NCI-H2196 (cell line): ENCODE results near the gene SLC24A3.

ENCODE experiments used
- DNase-seq: peaks from one replicate; lab custom pipeline; 2025; ENCODE audit not compliant: unreplicated experiment; lab: John Stamatoyannopoulos, UW

SLC24A3 gene

DNA sequence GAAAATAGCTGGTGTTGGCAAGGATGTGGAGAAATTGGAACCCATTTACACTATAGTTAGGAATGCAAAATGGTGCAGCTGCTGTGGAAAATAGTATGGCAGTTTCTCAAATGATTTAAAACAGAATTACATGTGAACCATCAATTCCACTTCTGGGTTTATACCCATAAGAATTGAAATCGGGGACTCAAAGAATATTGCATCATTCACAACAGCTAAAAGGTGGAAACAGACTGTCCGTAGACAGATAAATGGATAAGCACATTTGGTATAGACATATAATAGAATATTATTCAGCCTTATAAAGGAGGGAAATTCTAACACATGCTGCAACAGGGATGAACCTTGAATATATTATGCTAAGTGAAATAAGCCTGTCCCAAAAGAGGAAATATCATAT is 355.7 kb downstream of the SLC24A3 start:
- DNase-seq: no peak

DNA sequence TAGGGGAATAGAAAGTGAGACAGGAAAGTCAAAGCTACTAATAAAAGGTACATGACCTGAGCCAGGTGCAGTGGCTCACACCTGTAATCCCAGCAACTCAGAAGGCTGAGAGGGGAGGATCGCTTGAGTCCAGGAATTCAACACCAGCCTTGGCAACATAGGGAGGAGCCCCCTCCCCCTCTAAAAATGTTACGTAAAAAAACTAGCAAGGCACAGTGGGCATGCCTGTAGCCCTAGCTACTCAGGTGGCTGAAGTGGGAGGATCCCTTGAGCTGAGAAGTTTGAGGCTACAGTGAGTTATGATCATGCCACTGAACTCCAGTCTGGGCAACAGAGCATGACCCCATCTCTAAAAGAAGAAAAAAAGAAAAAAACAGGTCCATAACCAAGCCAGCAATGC is 359.6 kb downstream of the SLC24A3 start:
- no peak for DNase-seq

- no peak for DNase-seq
These were observed 365.2 kb downstream of the SLC24A3 start for GRCh38 chr20:19577692-19578091.

DNA sequence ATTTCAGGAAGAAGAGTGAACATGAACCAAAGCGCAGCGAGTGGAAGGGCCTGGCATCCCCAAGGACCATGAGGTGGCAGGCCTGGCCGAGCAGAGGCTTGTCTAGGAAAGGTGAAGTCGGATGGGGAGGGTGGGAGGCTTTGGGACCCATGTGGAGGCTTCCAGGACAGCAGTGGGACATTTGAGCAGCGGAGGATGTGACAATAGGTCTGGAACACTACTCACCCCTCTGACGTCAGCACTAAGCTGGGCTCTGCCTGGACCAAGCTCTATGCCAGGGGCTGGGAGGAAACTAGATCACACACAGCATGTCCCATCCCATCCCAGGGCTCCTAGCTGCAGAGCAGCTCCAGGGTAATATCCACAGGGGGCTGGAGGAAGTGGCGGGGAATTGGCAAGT is 370.3 kb downstream of the SLC24A3 start:
- DNase-seq: no peak

- DNase-seq: peak; percentile 84
These were observed 371.2 kb downstream of the SLC24A3 start for GRCh38 chr20:19583532-19584175.

DNA sequence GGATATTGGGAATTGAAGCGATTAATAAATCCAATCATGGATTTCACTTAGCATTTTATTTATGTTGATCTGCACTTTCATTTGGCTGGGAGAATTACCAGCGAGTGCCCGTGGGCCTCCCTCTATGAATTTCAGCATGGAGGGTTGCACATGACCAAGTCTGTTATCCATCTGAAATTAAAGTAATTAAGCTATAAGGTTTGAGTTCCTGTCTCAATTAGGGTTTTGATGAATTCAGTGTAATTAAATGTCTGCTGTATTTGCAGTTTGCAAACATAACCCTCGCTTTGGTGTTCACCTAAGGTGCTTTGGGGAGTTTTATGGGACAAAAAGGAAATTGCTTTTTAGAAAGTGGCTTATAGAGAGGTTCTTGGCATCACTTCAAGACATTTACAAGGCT is 375.8 kb downstream of the SLC24A3 start:
- DNase-seq: no peak

DNA sequence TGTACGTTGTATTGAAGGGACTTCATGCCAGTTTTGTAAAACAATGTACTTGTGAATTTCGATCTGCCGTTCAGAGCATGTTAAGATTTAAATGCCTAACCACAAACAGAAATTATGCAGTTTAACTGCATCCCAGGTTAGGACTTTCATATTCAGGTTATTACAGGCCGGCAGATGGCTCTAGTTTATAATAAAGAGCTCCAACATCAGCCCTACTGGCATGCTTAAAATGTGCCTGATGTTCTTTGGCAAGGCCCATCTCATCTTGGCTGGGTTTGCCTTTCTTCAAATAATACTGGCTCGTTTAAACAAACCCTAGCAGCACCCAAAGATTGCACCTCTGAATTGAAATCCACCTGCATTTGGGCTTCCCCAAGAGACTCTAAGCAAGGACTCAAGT is 376.3 kb downstream of the SLC24A3 start:
- peak; percentile 50 for DNase-seq

DNA sequence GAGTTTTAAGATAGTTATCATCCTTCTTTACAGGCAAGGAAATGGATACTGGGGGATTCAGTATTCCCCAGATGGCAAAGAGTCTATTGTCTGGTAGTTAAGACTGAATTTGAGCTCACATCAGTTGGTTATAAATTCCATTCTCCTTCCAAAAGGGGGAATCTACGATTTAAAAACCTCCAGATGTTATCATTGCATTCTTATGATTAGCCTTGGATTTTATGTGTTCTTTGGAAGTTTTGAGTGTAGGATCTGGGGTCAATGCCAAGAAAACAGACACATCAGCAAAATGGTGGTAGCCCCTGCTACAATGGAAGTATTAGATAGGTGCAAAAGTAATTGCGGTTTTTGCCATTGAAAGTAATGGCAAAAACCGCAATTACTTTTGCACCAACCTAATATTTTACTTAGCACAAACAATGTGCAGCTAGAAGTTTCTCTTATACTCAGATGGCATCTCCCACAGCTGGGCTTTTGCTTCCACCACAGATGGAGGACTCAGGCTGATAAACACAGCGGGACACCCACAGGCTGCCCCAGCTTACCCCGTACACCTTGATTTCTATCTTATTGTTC is 377.4 kb downstream of the SLC24A3 start:
- no peak for DNase-seq

DNA sequence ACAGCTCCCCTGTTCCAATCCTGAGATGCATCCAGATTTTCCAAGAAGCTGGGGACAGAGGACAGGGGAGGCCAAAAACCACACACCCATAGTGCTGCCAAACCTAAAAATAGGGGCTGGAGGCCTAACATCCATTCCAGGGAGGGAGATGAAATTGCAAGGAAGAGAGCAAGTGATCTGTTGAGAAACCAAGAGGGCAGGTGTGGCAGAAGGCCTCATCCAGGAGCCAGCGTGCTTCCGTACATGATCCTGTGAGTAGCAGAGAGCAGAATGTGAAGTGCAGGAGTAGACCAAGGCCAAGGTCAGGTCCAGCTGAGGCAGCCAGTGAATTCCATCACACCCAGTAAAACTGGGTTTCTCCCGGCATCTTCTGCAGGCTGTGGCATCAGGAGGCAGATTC is 377.9 kb downstream of the SLC24A3 start:
- DNase-seq: no peak

DNA sequence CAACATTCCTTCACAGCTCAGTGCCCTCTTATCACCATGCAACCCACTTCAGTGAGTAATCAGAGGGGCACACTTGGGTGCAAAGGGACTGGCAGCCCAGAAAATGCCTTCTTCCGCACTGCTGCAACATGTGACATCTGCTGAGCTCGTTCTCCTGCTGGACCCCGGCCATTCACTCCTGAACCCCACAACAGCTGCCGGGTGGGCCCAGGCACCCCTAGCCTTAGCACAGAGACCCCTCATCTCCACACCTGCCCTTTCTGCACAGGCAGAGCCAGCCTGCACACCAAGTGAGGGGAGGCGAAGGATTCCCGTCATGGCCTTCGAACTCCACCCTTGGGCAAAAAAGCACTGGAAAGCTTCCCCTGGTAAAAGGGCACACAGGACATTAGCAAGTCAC is 381.3 kb downstream of the SLC24A3 start:
- DNase-seq: no peak

DNA sequence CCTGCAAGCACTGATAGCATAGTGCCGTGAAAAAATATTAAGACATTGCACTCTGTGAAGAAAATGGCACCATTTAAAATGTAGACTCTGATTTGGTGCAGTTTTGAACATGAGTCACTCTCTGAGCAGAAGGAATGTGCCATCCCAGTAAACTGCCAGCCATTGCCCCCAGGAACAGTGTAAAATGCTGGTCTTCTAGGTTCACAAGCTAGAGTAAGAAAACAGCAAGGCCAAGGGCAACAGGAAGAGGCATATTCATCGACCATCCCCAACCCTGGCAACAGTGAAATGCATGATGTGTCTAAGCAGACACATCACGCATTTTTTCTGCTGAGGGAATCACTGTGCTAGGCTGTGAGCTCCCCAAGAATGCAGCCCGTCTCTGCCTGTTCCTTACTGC is 382.5 kb downstream of the SLC24A3 start:
- DNase-seq: no peak

DNA sequence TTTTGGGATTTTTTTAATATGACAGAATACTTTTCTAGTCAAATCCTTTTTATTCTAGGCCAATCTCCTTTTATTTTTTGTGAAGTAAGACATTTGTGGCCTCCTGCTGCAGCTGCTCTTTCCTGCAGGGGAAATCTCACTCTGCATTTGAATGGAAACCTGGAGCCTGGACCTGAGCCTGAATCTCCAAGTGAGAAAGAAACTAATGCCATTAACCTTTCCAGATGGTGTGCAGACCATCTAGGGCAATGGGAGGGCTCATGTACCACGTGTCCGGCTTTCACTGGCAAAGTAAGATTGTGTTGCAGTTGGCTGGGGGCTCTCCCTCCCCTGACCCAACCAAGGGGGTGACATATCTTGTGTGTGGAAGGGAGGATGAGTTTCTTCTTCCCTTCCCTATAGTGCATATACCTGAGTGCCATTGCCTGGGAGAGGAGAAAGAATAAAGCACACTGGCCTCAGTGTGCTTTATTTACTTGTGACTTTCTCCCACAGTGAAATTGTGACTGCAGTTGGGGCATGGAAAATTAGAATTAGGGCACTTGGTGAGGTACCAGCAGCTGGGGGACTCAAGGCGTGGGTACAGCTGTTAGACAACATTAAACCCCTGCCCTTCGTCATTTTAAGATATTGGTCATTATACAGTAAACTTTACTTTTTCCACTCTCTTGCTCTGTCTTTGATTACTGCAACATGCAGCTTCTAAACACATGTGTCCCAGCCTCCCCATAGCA is 385.8 kb downstream of the SLC24A3 start:
- DNase-seq: no peak

DNA sequence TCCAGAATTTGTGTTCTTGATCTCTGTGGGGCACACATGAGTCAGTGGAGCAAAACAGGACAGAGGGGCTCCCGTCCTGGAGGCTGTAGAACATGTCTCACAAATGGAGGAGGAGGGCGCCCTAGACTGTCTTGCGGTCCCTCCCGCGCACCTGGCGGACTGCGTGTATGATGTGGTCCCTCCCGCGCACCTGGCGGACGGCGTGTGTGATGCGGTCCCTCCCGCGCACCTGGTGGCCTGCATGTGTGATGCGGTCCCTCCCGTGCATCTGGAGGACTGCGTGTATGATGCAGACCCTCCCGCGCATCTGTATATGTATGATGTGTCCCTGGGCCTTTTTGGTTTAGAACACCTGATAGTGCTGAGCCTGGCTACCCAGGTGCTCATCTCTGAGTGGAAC is 386.8 kb downstream of the SLC24A3 start:
- no peak for DNase-seq

DNA sequence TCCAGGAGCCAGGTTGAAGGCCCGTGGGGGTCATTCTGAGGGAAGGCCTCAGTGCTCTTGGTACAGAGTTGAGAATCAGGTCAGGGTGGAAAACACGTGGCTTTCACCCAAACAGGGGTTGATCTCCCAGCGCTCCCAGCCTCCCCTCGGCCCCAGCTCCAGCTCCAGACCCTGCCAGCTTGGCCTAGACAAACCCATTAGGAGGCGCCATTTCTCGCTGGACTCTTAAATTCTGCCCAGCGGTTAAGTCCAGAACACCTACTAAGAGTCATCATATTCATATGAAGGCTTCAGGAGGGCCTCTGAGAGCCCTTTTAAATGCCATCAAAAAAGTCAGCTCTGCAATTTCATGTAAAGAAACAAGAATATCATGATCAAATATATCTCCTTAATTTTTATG is 387.6 kb downstream of the SLC24A3 start:
- no peak for DNase-seq

DNA sequence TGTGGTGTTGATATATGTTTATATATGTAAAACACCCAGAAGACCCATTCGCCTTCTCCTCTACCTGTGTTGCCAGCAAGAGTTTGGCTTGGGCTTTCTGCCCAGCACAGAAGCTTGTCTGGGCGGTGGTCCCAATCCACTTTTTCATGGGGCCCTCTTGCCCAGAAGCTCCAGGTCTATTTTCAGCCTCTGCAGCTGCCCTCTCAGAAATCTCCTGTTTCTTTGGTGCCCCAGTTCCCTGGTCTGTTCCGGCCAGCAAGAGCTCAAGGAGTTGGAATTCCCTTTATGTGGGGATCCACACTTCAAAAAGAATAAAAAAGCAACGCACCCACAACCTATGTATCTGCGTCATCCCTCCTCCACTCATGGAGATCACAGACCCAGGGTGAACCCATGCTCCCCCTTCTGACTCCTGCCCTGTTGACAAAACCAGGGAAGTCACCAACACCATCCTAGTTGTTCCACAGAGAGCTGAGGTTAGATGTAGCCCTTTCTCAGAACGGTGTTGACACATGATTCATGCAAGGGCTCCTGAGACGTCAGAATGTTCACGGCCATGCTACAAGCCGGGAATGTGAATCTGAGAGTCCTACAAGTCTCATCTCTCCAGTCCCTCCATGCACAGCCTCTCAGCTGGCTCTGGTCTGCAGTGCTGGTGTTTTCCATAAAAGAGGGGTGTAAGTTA is 388.8 kb downstream of the SLC24A3 start:
- no peak for DNase-seq

DNA sequence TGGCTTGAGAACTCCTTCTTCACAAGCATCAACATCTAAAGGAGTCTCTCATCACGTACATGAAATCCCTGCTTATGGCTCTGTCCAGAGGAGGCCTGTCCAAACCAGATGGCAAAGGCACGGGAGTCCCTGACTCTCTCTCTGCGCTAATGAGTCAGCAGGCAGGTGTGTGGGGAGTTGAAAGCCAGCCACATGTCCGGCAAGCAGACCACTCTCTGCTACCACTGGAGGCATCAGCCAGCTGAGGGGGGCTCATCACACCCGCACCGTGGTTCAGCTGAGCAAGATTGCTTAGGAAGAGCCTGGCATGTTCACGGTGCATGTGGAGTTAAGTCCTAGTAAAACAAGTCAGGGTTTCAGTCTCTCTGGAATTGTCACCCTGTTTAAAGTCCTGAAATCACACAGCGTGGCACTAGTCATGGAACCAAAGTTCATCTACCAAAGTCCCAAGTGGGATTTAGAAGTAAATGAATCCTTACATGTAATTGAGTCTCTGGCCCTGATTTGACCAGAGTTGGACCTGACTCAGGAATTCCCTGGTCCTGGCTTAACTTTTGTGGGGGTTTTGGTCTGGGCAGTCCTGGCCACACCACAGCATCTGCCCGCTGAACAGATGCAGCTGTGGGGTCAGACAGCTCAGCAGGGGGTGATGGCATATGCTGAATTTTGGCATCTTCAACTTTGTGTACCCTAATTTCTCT is 390.4 kb downstream of the SLC24A3 start:
- peak; percentile 28 for DNase-seq

- DNase-seq: peak; percentile 58
These were observed 390.9 kb downstream of the SLC24A3 start for GRCh38 chr20:19603376-19603750.

- no peak for DNase-seq
These were observed 393.5 kb downstream of the SLC24A3 start for GRCh38 chr20:19605786-19606485.

GRCh38 chr20:19609642-19610223 is 397.3 kb downstream of the SLC24A3 start:
- peak; percentile 58 for DNase-seq

DNA sequence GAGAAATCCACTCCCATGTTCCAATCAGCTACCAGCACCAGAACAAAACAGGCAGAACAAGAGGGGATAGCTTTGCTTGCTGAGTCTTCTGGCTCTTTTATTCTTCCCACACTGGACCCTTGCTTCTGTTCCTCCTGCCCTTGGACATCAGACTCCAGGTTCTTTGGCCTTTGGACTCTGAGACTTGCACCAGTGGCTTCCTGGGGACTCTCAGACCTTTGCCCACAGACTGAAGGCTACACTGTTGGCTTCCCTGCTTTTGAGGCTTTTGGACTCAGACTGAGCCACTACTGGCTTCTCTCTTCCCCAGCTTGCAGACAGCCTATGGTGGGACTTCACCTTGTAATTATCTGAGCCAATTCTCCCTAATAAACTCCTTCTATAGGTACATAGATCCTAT is 403.2 kb downstream of the SLC24A3 start:
- DNase-seq: no peak
